ENCODE data around the gene IRX5. TPM values are rescaled to one million over a fixed set of nuclear protein-coding genes. Genes with fewer than 3 reads are reported as not detected.

Gene IRX5
- total RNA-seq, 6 donors from 2014 or later = 15.2 to 45.6 (median 31.9) TPM

DNA sequence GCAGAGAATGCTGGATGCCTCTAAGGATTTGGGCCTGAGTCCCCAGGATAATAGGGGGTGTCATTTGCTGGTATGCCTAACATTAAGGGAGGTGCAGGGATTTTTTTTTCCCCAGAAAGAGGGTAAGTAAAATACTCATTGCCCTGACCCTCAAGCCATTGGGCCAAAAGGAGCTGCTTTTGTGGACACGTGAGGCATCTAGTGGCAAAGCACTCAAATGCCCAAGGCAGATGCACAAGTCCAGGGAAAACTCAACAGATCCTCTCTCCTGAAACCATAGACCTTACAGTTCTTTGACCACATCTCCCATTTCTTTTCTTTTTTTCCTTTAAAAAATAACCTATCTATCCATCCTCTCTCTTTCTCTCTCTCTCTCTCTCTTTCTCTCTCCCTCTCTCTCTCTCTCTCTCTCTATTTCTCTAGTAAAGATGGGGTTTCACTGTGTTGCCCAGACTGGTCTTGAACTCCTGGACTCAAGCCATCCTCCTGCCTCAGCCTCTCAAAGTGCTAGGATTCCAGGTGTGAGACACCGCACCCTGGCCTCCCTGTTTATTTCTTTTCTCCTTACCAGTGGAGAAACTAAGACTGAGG is 11.8 kb downstream of the IRX5 start:
- ATAC-seq (ENCODE audit: low FRiP score in 2 of 2) = no peak
- Histone ChIP-seq H3K9me3 (no peaks in the 10 kb centered on the region), H3K27me3 (peaks cover 0 to 29% (median 15%) of the 10 kb centered on the region in 4 donors), H3K4me3 (no peak overlapping the region), H3K36me3 (no peaks in the 10 kb centered on the region), H3K27ac (no peak overlapping the region), H3K4me1 (peaks cover 9 to 24% (median 13%) of the 10 kb centered on the region in 4 donors)
- no peak for TF ChIP-seq POLR2A (IDR thresholded peaks at IDR 0.05)
- no peak for TF ChIP-seq POLR2AphosphoS5 (IDR thresholded peaks at IDR 0.05)
- TF ChIP-seq, protein P1, sequence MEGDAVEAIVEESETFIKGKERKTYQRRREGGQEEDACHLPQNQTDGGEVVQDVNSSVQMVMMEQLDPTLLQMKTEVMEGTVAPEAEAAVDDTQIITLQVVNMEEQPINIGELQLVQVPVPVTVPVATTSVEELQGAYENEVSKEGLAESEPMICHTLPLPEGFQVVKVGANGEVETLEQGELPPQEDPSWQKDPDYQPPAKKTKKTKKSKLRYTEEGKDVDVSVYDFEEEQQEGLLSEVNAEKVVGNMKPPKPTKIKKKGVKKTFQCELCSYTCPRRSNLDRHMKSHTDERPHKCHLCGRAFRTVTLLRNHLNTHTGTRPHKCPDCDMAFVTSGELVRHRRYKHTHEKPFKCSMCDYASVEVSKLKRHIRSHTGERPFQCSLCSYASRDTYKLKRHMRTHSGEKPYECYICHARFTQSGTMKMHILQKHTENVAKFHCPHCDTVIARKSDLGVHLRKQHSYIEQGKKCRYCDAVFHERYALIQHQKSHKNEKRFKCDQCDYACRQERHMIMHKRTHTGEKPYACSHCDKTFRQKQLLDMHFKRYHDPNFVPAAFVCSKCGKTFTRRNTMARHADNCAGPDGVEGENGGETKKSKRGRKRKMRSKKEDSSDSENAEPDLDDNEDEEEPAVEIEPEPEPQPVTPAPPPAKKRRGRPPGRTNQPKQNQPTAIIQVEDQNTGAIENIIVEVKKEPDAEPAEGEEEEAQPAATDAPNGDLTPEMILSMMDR (IDR thresholded peaks at IDR 0.05) = no peak
- TF ChIP-seq EP300 (IDR thresholded peaks at IDR 0.05) = no peak
- DNase-seq = no peak
- 92 to 96% methylated on average over 2 of the region's 2 CpGs for WGBS, 2 donors

DNA sequence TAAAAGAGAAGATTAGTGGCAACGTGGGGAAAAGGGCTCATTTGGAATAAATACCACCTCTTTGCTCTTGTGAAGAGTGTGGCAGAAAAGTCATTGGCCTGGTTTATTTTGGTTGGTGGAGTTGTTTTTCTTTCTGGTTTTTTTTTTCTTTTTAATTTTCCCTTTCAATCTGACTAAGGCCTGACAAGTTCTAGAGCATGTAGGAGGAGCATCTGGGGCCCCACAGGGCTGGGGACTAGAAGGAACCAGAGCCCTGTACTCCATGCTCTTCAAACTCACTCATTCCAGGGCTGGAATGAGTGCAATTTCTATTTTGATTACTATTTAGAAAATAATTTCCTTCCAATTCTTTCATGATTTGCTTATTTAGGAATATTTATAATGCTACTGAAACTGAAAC is 13.3 kb downstream of the IRX5 start:
- Histone ChIP-seq H3K36me3 (no peaks in the 10 kb centered on the region), H3K27me3 (peaks cover 0 to 14% (median 5%) of the 10 kb centered on the region in 4 donors), H3K4me1 (peaks cover 0 to 8% (median 1%) of the 10 kb centered on the region in 4 donors), H3K4me3 (no peak overlapping the region), H3K9me3 (no peaks in the 10 kb centered on the region), H3K27ac (no peak overlapping the region)
- WGBS, 2 donors = 53 to 82% methylated on average over 1 of the region's 1 CpG
- ATAC-seq (ENCODE audit: low FRiP score in 2 of 2) (no peak), DNase-seq (no peak)
- no peak for TF ChIP-seq EP300 (IDR thresholded peaks at IDR 0.05)

DNA sequence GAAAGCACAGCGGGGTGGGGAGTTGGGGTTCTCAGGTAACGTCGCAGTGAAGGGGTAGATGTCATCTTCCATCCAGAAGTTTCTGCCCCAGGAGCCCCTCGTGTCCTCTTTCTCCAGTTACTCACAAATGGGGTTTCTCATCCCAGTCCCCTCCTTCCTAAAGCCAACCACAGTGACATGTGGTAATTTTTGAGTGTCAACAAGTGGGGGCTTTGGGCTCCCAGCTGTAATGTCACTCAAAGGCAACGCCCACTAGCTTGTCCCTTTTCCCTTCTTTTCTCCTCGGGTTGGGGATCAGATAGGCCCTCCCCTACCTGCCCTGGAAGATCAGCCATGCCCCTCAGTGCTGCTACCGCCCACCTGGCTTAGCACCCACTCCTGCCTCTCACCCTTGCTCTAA is 14.4 kb downstream of the IRX5 start:
- TF ChIP-seq POLR2AphosphoS5 (IDR thresholded peaks at IDR 0.05) (no peak), POLR2A (IDR thresholded peaks at IDR 0.05) (no peak), EP300 (IDR thresholded peaks at IDR 0.05) (no peak)
- TF ChIP-seq, protein P1 (IDR thresholded peaks at IDR 0.05) = no peak
- no peaks in the 10 kb centered on the region for H3K36me3 ChIP-seq
- WGBS, 2 donors = 66% methylated on average over 7 of the region's 7 CpGs
- H3K4me1 ChIP-seq = no peaks in the 10 kb centered on the region
- H3K27ac ChIP-seq = no peak overlapping the region
- H3K4me3 ChIP-seq = no peak overlapping the region
- H3K27me3 ChIP-seq = peaks cover 0 to 3% (median under 1%) of the 10 kb centered on the region in 4 donors
- ATAC-seq (ENCODE audit: low FRiP score in 2 of 2) = no peak
- no peaks in the 10 kb centered on the region for H3K9me3 ChIP-seq
- no peak for DNase-seq

DNA sequence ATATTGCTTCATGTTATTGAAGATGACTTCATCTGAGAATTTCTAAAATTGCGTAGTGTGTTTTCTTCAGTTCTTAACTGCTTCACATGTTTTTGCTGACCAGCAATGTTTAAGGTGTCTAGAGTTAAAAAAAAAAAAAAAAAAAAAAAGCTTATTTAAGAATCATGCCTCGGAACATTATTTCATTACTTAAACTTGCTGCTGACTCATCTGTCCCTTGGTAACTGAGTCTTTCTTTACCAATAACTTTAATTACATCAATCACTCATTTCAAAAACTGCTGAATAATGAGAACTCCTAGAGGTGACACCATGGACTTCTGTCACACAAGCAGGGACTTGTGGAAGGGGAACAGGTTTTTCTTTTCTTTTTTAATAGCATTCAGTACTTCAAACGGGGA is 16.2 kb downstream of the IRX5 start:
- DNase-seq = no peak
- no peaks in the 10 kb centered on the region for H3K36me3 ChIP-seq
- no peak overlapping the region for H3K4me3 ChIP-seq
- no peak overlapping the region for H3K27ac ChIP-seq
- no peak for ATAC-seq (ENCODE audit: low FRiP score in 2 of 2)
- no peaks in the 10 kb centered on the region for H3K9me3 ChIP-seq
- H3K27me3 ChIP-seq = no peaks in the 10 kb centered on the region
- no peaks in the 10 kb centered on the region for H3K4me1 ChIP-seq
- no peak for TF ChIP-seq POLR2A (IDR thresholded peaks at IDR 0.05)
- TF ChIP-seq, protein P1 (IDR thresholded peaks at IDR 0.05) = no peak
- TF ChIP-seq EP300 (IDR thresholded peaks at IDR 0.05) = no peak
- TF ChIP-seq POLR2AphosphoS5 (IDR thresholded peaks at IDR 0.05) = no peak
- WGBS, 2 donors = 62 to 78% methylated on average over 3 of the region's 3 CpGs

DNA sequence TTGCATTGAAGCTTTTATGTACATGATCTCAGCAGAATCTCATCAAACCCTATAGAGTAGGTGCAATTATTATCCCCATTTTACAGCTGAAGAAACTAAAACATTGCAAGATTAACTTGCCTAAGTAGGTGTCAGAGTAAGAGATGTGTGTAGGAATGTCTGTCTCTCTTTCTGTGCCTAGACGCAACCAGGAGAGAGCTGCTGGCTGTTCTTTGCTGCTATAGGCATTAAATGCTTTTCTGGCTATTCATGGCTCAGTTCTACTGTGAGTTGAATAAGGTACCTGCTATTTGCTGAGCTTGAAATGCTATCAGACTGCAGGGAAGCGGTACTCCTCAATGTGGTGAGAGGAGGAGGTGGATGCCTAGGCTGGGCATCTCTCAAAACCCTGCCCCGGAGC is 17.0 kb downstream of the IRX5 start:
- WGBS, 2 donors = 62 to 85% methylated on average over 3 of the region's 3 CpGs
- Histone ChIP-seq H3K4me1 (no peaks in the 10 kb centered on the region), H3K27ac (no peak overlapping the region), H3K4me3 (no peak overlapping the region), H3K9me3 (no peaks in the 10 kb centered on the region), H3K27me3 (no peaks in the 10 kb centered on the region), H3K36me3 (no peaks in the 10 kb centered on the region)
- TF ChIP-seq POLR2AphosphoS5 (IDR thresholded peaks at IDR 0.05) (no peak), POLR2A (IDR thresholded peaks at IDR 0.05) (no peak), EP300 (IDR thresholded peaks at IDR 0.05) (no peak)
- TF ChIP-seq, protein P1 (IDR thresholded peaks at IDR 0.05) = no peak
- DNase-seq (no peak), ATAC-seq (ENCODE audit: low FRiP score in 2 of 2) (no peak)

Measured in upper lobe of left lung (tissue), 6 donors.